Lung (tissue), 12 donors: ENCODE measurements around the gene ARID1B. TPM values are rescaled to one million over a fixed set of nuclear protein-coding genes. Genes with fewer than 3 reads are reported as not detected.

Experiments
- ATAC-seq: fragments of 200-7000 bp; cut with Tn5 transposase; one replicate; pipeline ENCODE4 v1.9.1; 2020; ENCODE audit warnings: moderate number of reproducible peaks; ENCODE audit not compliant: insufficient read depth, low FRiP score
- DNase-seq, 3 donors: peaks; one replicate each; pipeline ENCODE4 v3.0.0-alpha.2; 2013 to 2017
- H3K27ac ChIP-seq, 2 donors: one replicate each; pipeline ENCODE4 v1.5.1; 2013; ENCODE audit warnings: mild to moderate bottlenecking in 2 of 2, moderate library complexity in 2 of 2, control low read depth in 1 of 2, inconsistent platforms in 1 of 2, low read depth in 1 of 2, low read length in 1 of 2
- H3K27me3 ChIP-seq, 3 donors: one replicate each; pipeline ENCODE4 v1.5.1; 2013; ENCODE audit warnings: low read length in 2 of 3; ENCODE audit not compliant: control insufficient read depth in 3 of 3, insufficient read depth in 3 of 3
- H3K36me3 ChIP-seq, 4 donors: one replicate each; pipeline ENCODE4 v1.5.1; 2013; ENCODE audit warnings: low read length in 4 of 4, mild to moderate bottlenecking in 1 of 4, moderate library complexity in 1 of 4; ENCODE audit not compliant: control insufficient read depth in 4 of 4, insufficient read depth in 4 of 4
- H3K4me1 ChIP-seq, 5 donors: one replicate each; pipeline ENCODE4 v1.5.1; 2013; ENCODE audit warnings: low read length in 5 of 5, mild to moderate bottlenecking in 2 of 5, moderate library complexity in 1 of 5; ENCODE audit not compliant: control insufficient read depth in 5 of 5, insufficient read depth in 5 of 5
- H3K4me3 ChIP-seq: one replicate; pipeline ENCODE4 v1.5.1; 2013; ENCODE audit warnings: mild to moderate bottlenecking, control low read depth, moderate library complexity
- H3K9ac ChIP-seq, 2 donors: one replicate each; pipeline ENCODE4 v1.5.1; 2013; ENCODE audit warnings: low read length in 2 of 2, control low read depth in 1 of 2; ENCODE audit not compliant: insufficient read depth in 1 of 2
- H3K9me3 ChIP-seq, 4 donors: one replicate each; pipeline ENCODE4 v1.5.1; 2013; ENCODE audit warnings: low read length in 3 of 4, mild to moderate bottlenecking in 1 of 4, moderate library complexity in 1 of 4; ENCODE audit not compliant: control insufficient read depth in 4 of 4, insufficient read depth in 3 of 4
- WGBS, 2 donors: extraction: QIAGEN DNeasy Blood & Tissue Kit; methylation state at CpG; one replicate each; pipeline ENCODE4 v1.1.7; 2013; 5-methylcytosine and 5-hydroxymethylcytosine counted together
- polyA plus RNA-seq, 2 donors: library from polyadenylated mRNA; stranded (reverse); fragments of 200-250 nt; gene quantifications; one replicate each; pipeline ENCODE4 v1.2.1, GENCODE V29; 2013
- total RNA-seq, 2 donors: library from RNA; depleted of rRNA in 1 of 2; stranded (reverse); fragments of >200 nt in 1 of 2; gene quantifications; one replicate each; pipeline ENCODE4 v1.2.1, GENCODE V29; 2014 to 2021
- TF ChIP-seq, protein P1 (sequence below): IDR thresholded peaks from 2 replicates; pipeline ENCODE4 v1.5.1; 2012; ENCODE audit warnings: mild to moderate bottlenecking; ENCODE audit errors: control extremely low read depth, extremely low read depth
- donor health status: control.
- donor health status: control.
- donor health status: Bipolar disorder and iron deficiency.
- donor health status: healthy.
- donor health status: DM: yes; HTN: yes; CAD: no.

Gene ARID1B
- total and polyA plus RNA-seq, 4 donors: 10.5 to 239 (median 50.9) TPM

GRCh38 chr6:156953479-156954146 lies 176.4 kb downstream of the ARID1B start:
- H3K4me3 ChIP-seq: no peak overlapping the region
- DNase-seq: peak; percentile 82 to 93 (median 91)
- peak overlapping the region in 1 of 2 donors; percentile 65 for H3K27ac ChIP-seq
- no peak overlapping the region for H3K9ac ChIP-seq
- H3K36me3 ChIP-seq: peaks cover 0 to 4% (median 0%) of the 10 kb centered on the region in 4 donors
- no peaks in the 10 kb centered on the region for H3K27me3 ChIP-seq
- TF ChIP-seq, protein P1, sequence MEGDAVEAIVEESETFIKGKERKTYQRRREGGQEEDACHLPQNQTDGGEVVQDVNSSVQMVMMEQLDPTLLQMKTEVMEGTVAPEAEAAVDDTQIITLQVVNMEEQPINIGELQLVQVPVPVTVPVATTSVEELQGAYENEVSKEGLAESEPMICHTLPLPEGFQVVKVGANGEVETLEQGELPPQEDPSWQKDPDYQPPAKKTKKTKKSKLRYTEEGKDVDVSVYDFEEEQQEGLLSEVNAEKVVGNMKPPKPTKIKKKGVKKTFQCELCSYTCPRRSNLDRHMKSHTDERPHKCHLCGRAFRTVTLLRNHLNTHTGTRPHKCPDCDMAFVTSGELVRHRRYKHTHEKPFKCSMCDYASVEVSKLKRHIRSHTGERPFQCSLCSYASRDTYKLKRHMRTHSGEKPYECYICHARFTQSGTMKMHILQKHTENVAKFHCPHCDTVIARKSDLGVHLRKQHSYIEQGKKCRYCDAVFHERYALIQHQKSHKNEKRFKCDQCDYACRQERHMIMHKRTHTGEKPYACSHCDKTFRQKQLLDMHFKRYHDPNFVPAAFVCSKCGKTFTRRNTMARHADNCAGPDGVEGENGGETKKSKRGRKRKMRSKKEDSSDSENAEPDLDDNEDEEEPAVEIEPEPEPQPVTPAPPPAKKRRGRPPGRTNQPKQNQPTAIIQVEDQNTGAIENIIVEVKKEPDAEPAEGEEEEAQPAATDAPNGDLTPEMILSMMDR: no peak
- no peaks in the 10 kb centered on the region for H3K9me3 ChIP-seq
- WGBS, 2 donors: 37 to 57% methylated on average over 7 of the region's 7 CpGs
- peaks cover 3 to 44% (median 14%) of the 10 kb centered on the region in 5 donors for H3K4me1 ChIP-seq
- peak; percentile 64 for ATAC-seq

GRCh38 chr6:156954191-156954590 lies 177.0 kb downstream of the ARID1B start:
- peaks cover 3 to 41% (median 14%) of the 10 kb centered on the region in 5 donors for H3K4me1 ChIP-seq
- no peak overlapping the region for H3K9ac ChIP-seq
- peaks cover 0 to 4% (median 0%) of the 10 kb centered on the region in 4 donors for H3K36me3 ChIP-seq
- no peak overlapping the region for H3K27ac ChIP-seq
- TF ChIP-seq, protein P1: no peak
- no peaks in the 10 kb centered on the region for H3K27me3 ChIP-seq
- ATAC-seq (no peak), DNase-seq (no peak)
- 69 to 82% methylated on average over 2 of the region's 2 CpGs for WGBS, 2 donors
- H3K9me3 ChIP-seq: no peaks in the 10 kb centered on the region
- no peak overlapping the region for H3K4me3 ChIP-seq

DNA sequence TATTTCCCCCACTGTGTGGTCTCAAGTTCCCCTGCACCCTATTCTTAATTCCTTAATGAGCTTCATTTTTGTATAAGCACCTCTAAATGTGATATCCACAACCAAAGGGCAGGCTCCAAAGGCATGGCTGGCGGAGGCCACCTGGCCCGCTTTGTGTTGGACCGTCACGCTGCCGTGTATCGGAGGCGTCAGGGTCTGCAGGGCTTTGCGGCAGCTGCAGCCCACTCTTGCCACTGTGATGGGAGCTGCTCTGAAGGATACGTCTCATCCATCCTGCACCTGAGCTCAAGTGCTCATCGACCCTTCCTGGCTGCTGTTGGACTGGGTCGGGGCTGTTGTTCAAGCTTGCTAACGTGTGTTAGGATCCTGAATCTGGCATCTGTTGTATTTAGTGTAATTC lies 177.6 kb downstream of the ARID1B start:
- Histone ChIP-seq H3K4me1 (peaks cover 3 to 37% (median 11%) of the 10 kb centered on the region in 5 donors), H3K36me3 (peaks cover 0 to 4% (median 0%) of the 10 kb centered on the region in 4 donors), H3K4me3 (no peak overlapping the region), H3K9ac (no peak overlapping the region), H3K27ac (no peak overlapping the region), H3K27me3 (no peaks in the 10 kb centered on the region), H3K9me3 (no peaks in the 10 kb centered on the region)
- no peak for ATAC-seq
- 95 to 96% methylated on average over 12 of the region's 12 CpGs for WGBS, 2 donors
- TF ChIP-seq, protein P1: no peak
- DNase-seq: no peak
